ENCODE measurements around the gene EXOC6B. TPM values are rescaled to one million over a fixed set of nuclear protein-coding genes. Genes with fewer than 3 reads are reported as not detected.

EXOC6B gene
- total RNA-seq, 2 experiments from 2014 or later: 16.9 to 17.5 TPM

GRCh38 chr2:72708236-72708635 is 117.6 kb downstream of the EXOC6B start:
- Mint-ChIP-seq H3K4me3 (no peak overlapping the region), H3K27ac (no peak overlapping the region), H3K9me3 (peaks cover 5% of the 10 kb centered on the region), H3K4me1 (ENCODE audit: low read depth) (no peaks in the 10 kb centered on the region), H3K36me3 (ENCODE audit: low read depth) (peaks cover 66% of the 10 kb centered on the region), H3K27me3 (no peaks in the 10 kb centered on the region)
- TF ChIP-seq CTCF (IDR thresholded peaks at IDR 0.05): no peak
- no peak overlapping the region for H3K27ac ChIP-seq (ENCODE audit: low read depth in 1 of 2, low read length in 2 of 2)
- ATAC-seq (ENCODE audit: poor library complexity): no peak
- no peaks in the 10 kb centered on the region for H3K36me3 ChIP-seq (ENCODE audit: insufficient read depth, low read length)
- intact Hi-C loops (cut with DNase I, micrococcal nuclease): no loop called here
- H3K9me3 ChIP-seq (ENCODE audit: control insufficient read depth in 1 of 2, insufficient read depth in 1 of 2, low read length in 2 of 2): no peaks in the 10 kb centered on the region
- H3K27me3 ChIP-seq (ENCODE audit: control insufficient read depth in 1 of 2, insufficient read depth in 2 of 2, low read length in 2 of 2): no peaks in the 10 kb centered on the region
- ChIA-PET CTCF (no interaction called here), POLR2A (no interaction called here)
- DNase-seq: no peak
- no peaks in the 10 kb centered on the region for H3K4me1 ChIP-seq (ENCODE audit: insufficient read depth, low read length)
- H3K4me3 ChIP-seq (ENCODE audit: low read length): no peak overlapping the region

- H3K9me3 Mint-ChIP-seq: no peaks in the 10 kb centered on the region
- Histone ChIP-seq H3K9me3 (ENCODE audit: control insufficient read depth in 1 of 2, insufficient read depth in 1 of 2, low read length in 2 of 2) (no peaks in the 10 kb centered on the region), H3K27me3 (ENCODE audit: control insufficient read depth in 1 of 2, insufficient read depth in 2 of 2, low read length in 2 of 2) (no peaks in the 10 kb centered on the region), H3K27ac (ENCODE audit: low read depth in 1 of 2, low read length in 2 of 2) (no peak overlapping the region), H3K4me3 (ENCODE audit: low read length) (no peak overlapping the region), H3K36me3 (ENCODE audit: insufficient read depth, low read length) (no peaks in the 10 kb centered on the region), H3K4me1 (ENCODE audit: insufficient read depth, low read length) (no peaks in the 10 kb centered on the region)
- no peak for ATAC-seq (ENCODE audit: poor library complexity)
- H3K4me1 Mint-ChIP-seq (ENCODE audit: low read depth): no peaks in the 10 kb centered on the region
- CTCF ChIA-PET: no interaction called here
- DNase-seq: no peak
- no peak for TF ChIP-seq CTCF (IDR thresholded peaks at IDR 0.05)
- H3K27me3 Mint-ChIP-seq: no peaks in the 10 kb centered on the region
- intact Hi-C loops (cut with DNase I, micrococcal nuclease): no loop called here
- H3K36me3 Mint-ChIP-seq (ENCODE audit: low read depth): peaks cover 43% of the 10 kb centered on the region
- H3K4me3 Mint-ChIP-seq: no peak overlapping the region
- no peak overlapping the region for H3K27ac Mint-ChIP-seq
- POLR2A ChIA-PET: no interaction called here
These were observed 127.5 kb downstream of the EXOC6B start for GRCh38 chr2:72698300-72698699.

- no peaks in the 10 kb centered on the region for H3K27me3 ChIP-seq (ENCODE audit: control insufficient read depth in 1 of 2, insufficient read depth in 2 of 2, low read length in 2 of 2)
- DNase-seq (no peak), ATAC-seq (ENCODE audit: poor library complexity) (no peak)
- Mint-ChIP-seq H3K9me3 (no peaks in the 10 kb centered on the region), H3K27me3 (no peaks in the 10 kb centered on the region), H3K36me3 (ENCODE audit: low read depth) (peaks cover 41% of the 10 kb centered on the region), H3K4me3 (no peak overlapping the region), H3K4me1 (ENCODE audit: low read depth) (no peaks in the 10 kb centered on the region), H3K27ac (no peak overlapping the region)
- no peaks in the 10 kb centered on the region for H3K4me1 ChIP-seq (ENCODE audit: insufficient read depth, low read length)
- TF ChIP-seq CTCF (IDR thresholded peaks at IDR 0.05): no peak
- intact Hi-C loops (cut with DNase I, micrococcal nuclease): no loop called here
- H3K4me3 ChIP-seq (ENCODE audit: low read length): no peak overlapping the region
- no peaks in the 10 kb centered on the region for H3K36me3 ChIP-seq (ENCODE audit: insufficient read depth, low read length)
- ChIA-PET CTCF (no interaction called here), POLR2A (no interaction called here)
- no peak overlapping the region for H3K27ac ChIP-seq (ENCODE audit: low read depth in 1 of 2, low read length in 2 of 2)
- no peaks in the 10 kb centered on the region for H3K9me3 ChIP-seq (ENCODE audit: control insufficient read depth in 1 of 2, insufficient read depth in 1 of 2, low read length in 2 of 2)
These were observed 129.3 kb downstream of the EXOC6B start for GRCh38 chr2:72696559-72696958.
